HG03432 (cell line): Measurements from ENCODE around the gene PYGL.
A peak's percentile ranks its signal among the peaks of the same experiment; 100 is the strongest.
"Not testable (repeated sequence)": the region's sequence is repeated elsewhere in the genome, so short reads cannot be mapped to it uniquely, and the experiment has no call there.

Experiments used
- ATAC-seq: cut with Tn5 transposase; IDR thresholded peaks from one replicate; pipeline ENCODE4 v1.9.1; 2021; ENCODE audit warnings: mild to moderate bottlenecking, moderate library complexity; ENCODE audit not compliant: unreplicated experiment

PYGL gene

DNA sequence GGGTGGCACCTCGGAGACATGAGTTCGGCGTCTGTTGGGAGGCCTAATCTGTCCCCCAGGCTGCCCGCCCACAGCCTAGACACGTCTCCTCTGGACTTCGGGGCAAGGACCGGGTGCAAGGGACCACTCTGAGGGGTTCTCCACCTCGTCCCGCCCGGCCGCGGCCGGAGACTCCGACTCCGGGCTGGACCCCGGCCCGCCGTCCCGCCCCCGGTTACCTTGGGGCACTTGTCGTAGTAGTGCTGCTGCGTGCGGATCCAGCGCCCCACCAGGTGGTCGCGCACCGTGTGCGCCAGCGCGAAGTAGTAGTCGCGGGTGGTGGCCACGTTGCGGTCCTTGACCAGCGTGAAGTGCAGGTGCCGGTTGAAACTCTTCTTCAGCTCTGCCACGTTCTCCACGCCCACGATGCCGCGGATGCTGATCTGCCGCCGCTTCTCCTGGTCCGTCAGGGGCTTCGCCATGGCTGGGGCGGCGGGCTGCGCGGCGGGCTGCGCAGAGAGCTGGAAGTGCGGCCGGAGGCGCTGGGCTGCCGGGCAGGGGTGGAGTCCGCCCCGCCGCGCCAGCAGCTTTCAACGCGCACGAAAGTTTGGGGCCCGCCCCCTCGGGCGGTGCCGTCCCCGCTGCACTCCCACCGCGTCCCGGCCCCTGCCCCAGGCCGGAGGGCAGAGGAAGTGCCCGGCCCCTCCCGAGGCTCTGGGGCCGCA is at the start of gene PYGL:
Gene PYGL, minus strand, starts transcription at position 541 of the 704 bp plus-strand sequence. Its CDS starts 80 bp downstream, at position 461.
- ATAC-seq, result peak; percentile 74

- ATAC-seq, result no peak
Observed at GRCh38 chr14:50985859-50986331, 41.6 kb upstream of the PYGL start.

DNA sequence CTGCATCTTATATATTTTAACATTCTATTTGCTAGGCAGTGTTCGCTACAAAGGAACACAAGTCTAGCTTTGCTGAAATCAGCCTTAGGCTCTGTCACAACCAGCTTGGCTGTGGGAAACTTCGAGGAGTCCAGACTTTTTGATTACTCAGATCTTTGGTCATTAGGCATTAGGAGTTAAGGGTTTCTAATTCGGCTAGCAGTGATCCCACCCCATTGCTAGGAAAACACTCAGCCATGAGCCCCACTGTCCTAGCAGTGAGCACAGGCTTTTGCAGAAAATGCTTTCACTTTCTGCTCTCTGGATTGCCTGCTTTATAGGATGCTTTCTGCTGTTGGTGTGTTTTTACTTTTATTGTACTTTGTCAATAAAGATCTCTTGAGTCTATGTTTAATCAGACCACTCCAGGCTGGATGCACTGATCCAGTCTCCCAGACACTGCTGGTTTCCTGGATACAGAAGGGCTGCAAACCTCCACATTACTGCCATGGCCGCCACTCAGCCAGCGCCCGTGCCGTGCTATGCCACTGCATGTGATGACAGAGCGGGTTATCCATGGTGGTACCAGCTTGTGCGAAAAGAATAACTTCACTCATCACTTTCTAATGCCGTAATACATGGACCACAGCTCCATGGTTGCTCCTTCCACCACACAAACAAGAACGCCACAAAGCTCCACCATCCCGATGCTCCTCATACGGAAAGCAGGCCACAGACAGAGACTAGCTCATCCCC is 41.0 kb upstream of the PYGL start:
- ATAC-seq, result no peak

GRCh38 chr14:50984036-50984710 is 39.9 kb upstream of the PYGL start:
- no peak for ATAC-seq

DNA sequence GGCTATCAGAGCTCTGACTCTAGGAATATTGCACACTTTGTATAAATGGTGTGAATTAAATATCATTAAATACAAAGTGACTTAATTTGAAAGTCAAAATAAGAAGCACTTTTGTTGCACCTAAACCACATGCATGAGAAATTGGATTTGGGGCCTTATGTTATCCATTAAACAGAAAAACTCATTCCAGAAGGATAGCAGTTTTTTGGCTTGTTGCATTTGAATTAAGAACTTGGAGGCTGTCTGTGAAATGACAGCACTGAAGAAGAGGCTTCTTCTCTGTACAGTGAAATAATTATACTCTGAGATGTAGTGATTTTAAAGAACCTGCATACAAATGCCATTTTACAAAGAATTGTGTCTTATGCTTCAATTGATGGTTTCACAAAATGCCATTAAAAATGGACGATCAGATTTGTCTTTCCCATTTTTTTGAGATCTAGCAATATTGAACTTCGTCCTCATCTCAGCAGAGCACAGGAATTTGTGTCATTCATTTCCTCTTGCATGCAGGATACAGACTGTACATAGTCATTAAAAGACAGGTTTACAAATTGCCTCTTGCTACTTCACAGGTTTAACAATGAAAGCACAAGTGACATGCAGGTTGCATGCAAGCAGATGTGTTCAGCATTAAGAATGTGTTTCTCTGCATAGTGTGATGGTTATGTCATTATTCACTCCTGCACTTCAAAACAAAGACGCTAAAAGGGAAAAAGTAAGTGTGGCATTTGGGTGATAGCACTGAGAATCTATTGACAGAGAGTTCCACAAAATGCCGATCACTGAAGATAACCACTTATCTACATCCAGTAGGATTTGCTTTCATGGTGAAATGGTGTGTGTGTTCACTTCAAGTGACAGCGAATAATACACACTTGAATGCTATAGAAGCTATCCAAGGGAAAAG is 35.9 kb upstream of the PYGL start:
- no peak for ATAC-seq

DNA sequence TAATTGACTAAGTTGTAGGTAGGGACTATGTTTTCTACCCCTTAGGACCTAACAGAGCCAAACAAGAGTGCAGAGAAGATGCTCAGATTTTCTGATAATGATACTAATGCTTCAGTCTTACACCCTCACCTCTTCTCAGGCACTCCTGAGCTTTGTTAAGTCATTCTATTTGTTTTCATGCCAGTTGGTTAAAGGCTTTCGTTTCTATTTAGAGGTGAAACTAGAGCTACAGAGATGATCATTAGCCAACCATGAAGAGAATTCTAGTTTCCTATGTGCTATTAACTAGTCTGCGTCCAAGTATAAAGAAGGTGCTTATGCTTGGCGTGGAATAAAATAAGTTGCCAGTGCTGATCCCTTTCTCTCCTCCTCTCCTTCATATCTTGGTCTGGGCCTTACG is 34.6 kb upstream of the PYGL start:
- peak; percentile 88 for ATAC-seq

- ATAC-seq, result no peak
Observed at GRCh38 chr14:50978529-50978871, 34.2 kb upstream of the PYGL start.

GRCh38 chr14:50977863-50978528 is 33.7 kb upstream of the PYGL start:
- peak; percentile 62 for ATAC-seq

DNA sequence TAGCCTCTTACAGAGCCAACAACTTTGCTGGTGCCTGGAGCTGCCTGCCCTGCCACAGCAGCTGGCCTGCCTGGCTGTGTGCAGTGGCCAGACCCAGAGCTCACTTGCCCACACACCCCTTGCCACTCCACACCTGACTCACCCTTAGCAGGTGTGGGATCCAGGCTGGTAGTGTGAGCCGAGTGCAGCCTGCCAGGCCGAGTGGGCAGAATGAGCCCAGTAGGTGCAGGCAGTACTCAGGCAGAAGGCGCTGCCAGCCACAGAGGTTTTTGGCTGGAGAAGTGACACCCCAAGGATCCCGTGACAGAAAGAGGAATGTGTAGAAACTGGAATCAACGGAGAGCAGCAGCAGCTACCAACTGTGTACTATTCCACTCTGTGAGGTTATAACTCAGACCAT is 29.8 kb upstream of the PYGL start:
- no peak for ATAC-seq

DNA sequence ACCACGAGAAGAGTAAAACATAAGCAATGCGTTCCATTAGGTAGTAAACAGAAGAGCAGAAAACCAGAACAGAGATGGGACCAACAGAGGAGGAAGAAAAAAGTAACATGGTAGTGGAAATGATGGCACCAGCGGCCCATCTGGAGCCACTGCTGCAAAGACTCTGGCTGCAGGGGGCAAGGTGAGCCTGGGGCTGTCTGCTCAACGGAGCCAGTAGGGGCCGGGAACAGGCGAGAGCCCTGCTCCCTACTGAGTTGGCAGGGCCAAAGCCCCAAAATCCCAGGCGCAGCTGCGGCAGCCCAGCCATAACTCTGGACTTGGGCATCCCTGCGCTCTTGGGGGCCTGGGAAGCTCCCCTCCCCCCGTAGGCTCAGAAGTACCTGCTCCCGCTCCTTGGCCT is 28.5 kb upstream of the PYGL start:
- no peak for ATAC-seq

DNA sequence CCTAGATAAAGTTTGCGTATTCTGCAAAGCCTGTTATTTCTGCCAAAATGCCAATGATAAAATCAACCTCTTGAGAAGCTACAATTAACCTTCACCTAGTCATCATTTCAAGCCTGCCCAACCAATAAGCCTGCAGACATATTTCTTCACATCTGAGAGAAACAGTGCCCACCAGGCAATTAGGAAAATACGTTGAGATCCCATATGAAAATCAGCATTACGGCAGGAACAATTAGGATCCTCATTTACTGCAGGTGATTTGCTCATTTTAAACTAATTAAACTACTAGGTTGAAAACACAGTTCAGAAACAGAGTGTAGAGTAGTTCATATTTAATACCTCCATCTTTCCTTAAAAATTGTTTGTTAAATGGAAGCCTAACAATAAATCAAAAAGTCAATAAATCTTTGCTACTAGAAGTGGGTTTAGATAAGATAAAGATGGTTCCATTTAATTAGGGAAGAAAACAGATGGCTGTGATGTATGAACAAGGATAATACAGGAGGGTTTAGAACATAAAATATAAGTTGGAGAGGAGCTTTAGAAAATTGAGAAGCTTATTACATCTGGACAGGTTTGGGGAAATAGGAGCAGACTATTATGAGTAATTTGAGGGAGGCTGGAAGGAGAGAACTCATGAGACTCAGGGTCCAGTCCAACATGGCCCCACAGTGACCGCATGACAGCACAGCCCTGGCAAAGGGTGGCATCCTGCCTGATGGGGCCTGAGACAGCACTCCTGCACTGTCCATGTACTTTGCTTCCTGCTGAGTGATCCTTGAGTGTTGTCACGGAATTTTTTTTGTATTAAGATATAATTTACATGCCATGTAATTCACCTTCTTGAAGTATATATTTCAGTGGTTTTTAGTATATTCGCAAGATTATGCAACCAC is 26.9 kb upstream of the PYGL start:
- no peak for ATAC-seq

DNA sequence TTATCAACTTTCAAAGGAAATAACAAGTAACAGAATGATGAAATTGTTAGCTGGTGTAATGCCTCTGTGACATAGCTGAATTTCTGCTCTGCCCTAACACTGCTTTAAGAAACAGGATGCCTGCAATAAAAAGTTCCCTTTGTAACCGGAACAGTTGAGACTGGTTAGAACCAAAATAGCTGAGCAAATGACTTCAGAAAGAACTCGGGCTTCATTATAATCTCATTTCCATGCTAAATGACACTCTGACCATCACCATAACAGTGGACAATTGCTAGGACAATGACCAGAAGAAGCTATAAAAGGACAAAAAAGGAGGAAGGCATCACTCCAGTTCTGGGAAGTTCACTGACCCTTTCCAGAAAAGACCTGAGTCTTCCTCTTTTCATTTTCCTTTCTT is 23.5 kb upstream of the PYGL start:
- no peak for ATAC-seq

GRCh38 chr14:50967103-50967502 is 22.8 kb upstream of the PYGL start:
- ATAC-seq, result no peak

DNA sequence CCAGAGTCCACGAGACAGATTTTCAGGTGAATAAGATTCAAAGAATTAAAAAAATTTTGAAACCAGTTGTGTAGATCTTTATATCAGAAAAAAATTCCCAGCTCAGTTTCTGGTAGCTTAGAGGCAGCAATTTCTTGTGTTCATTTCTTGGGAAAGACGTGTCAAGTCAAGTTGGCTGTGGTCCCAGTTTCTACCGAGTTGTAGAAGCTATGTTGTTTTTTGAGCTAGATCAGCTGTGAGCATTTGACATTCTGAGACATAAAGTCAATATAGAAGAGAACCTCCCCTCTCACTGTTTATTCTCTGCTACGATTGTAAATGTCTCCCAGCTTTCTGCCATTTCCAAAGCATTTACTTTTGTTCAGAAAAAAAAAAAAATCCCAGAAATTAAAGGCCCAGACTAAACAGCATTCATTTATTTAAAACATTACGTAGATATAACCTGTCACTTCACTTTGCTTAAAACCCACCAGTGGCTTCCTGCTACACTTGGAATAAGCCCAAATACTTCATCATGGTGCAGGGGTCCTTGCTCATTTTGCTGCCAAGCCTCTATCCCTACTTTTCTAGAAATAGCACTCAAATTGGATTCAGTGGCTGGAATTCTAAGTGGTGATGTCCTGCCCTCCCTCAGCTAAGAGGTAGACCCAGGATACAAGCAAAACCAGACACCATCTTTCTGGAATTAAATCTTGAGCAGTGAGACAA is 20.6 kb upstream of the PYGL start:
- ATAC-seq, result no peak

DNA sequence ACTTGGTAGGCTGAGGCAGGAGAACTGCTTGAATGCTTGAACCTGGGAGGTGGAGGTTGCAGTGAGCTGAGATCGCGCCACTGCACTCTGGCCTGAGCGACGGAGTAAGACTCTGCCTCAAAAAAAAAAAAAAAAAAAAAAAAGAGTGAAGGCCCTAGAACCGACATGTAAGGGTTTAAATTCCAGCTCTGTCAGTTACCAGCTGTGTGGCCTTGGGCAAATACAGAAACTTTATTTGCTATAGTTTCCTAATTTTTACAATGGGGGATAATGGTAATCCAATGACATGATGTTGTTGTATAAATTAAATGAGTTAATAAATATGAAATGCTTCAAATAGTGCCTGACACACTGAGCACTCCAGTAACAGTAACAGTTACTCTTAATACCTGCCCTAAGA is 19.6 kb upstream of the PYGL start:
- ATAC-seq, result no peak

DNA sequence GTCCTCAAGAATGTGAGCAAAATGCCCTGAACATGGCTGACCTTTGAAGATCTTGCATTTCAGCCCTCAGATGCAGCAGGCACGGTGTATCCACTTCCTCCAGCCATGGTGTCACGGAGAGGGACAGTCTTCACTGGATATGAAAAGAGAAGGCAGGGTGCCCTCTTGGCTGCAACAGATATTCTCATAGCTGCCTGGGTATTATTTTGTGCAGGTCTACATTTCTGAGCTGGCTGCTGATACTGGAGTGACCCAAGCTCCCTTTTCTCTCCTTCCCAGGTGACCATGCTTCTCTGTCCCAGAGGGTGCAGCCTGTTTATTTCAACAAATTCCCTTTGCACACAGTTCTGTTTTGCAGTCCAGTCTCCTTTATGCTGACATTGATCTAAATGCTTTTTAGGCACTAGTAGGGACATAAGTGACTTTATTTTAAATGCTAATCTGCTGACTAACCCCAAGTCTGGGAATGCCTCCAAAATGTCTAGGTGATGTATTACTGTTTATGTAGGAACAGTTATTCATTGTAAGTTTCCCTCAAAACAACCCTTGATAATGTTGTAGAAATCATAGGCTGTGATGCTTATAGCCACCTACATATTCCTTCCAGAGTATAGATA is 17.4 kb upstream of the PYGL start:
- ATAC-seq, result no peak

- ATAC-seq, result no peak
Observed at GRCh38 chr14:50957296-50957695, 13.0 kb upstream of the PYGL start.

DNA sequence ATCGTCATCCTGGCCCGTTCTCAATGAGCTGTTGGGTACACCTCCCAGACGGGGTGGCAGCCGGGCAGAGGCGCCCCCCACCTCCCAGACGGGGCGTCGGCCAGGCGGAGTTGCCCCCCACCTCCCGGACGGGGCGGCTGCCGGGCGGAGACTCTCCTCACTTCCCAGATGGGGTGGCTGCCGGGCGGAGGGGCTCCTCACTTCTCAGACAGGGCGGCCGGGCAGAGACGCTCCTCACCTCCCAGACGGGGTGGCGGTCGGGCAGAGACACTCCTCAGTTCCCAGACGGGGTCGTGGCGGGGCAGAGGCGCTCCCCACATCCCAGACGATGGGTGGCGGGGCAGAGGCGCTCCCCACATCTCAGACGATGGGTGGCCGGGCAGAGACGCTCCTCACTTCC is 12.1 kb upstream of the PYGL start:
- ATAC-seq, result not testable (repeated sequence)
